Thoracic aorta (tissue), 2 donors: ENCODE measurements around the gene COL1A2. TPM values are rescaled to one million over a fixed set of nuclear protein-coding genes. Genes with fewer than 3 reads are reported as not detected.

Experiments used
- ATAC-seq: fragments of 150-250 bp; one replicate; pipeline ENCODE4 v1.8.0; 2017; ENCODE audit warnings: low read depth; ENCODE audit not compliant: insufficient number of reproducible peaks, low FRiP score
- DNase-seq: peaks from one replicate; pipeline ENCODE4 v3.0.0-alpha.2; 2020; ENCODE audit warnings: low spot score
- H3K27ac ChIP-seq, 2 donors: fragments of 200-600 bp; sonication (generic); 1 replicate in 1 of 2; 2 replicates in 1 of 2; pipeline ENCODE4 v1.5.1; 2016; ENCODE audit warnings: mild to moderate bottlenecking in 2 of 2, moderate library complexity in 2 of 2
- H3K27me3 ChIP-seq: fragments of 200-600 bp; sonication (generic); replicated peaks from 2 replicates; pipeline ENCODE4 v1.6.0; 2016; ENCODE audit warnings: mild to moderate bottlenecking; ENCODE audit not compliant: insufficient read depth
- H3K36me3 ChIP-seq: fragments of 200-600 bp; sonication (generic); one replicate; pipeline ENCODE4 v1.5.1; 2016
- H3K4me1 ChIP-seq, 2 donors: fragments of 200-600 bp; sonication (generic); 1 replicate in 1 of 2; 2 replicates in 1 of 2; pipeline versions ENCODE4 v1.5.1 to v1.6.0; 2016; ENCODE audit warnings: low read depth in 2 of 2, mild to moderate bottlenecking in 1 of 2; ENCODE audit not compliant: control insufficient read depth in 1 of 2
- H3K4me3 ChIP-seq: fragments of 200-600 bp; sonication (generic); 2 replicates; pipeline ENCODE4 v1.5.1; 2016; ENCODE audit warnings: mild to moderate bottlenecking
- H3K9me3 ChIP-seq: fragments of 200-600 bp; sonication (generic); 2 replicates; pipeline ENCODE4 v1.5.1; 2016
- CTCF ChIP-seq: fragments of 200-600 bp; sonication (generic); IDR thresholded peaks from one replicate; pipeline ENCODE4 v1.5.1; 2019; ENCODE audit warnings: antibody characterized with exemption
- total RNA-seq, 2 donors: library from RNA; depleted of rRNA; stranded (reverse); fragments of >200 nt; gene quantifications; one replicate each; pipeline versions ENCODE4 v1.1.0 to v1.2.3, GENCODE V29; 2016

The COL1A2 gene
- total RNA-seq, 2 donors from 2014 or later = 1,117 to 1,356 TPM

DNA sequence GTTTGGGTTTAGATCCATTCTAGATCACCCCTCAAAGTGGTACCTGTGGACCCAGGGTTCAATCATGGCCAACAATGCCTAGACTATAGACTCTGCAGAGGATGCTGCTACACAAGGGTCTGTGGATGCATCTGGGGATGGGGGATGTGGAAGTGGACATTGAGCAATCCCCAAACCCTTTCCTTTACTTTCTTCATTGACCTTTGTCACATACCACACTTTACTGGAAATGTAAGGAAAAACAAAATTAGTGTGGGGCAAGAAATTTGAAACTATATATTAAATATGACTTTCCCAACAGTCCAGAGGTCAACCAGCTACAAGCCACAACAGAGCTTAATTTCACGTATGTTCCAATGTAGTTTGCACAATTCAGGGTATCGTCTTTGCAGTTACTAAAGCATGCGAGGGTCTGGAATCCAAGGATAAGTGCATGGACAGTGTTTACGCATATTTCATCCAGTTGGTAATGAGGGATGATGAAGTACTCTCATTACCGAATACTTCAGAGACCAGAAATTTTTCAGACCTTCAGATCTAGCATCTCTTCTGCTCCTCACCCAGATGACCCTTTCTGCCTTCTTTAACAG is 81.7 kb downstream of the COL1A2 start:
- Histone ChIP-seq H3K36me3 (no peaks in the 10 kb centered on the region), H3K4me1 (no peaks in the 10 kb centered on the region), H3K27ac (no peak overlapping the region), H3K27me3 (no peaks in the 10 kb centered on the region), H3K4me3 (no peak overlapping the region), H3K9me3 (peaks cover 3% of the 10 kb centered on the region)
- DNase-seq = no peak
- ATAC-seq = no peak
- TF ChIP-seq CTCF = no peak

GRCh38 chr7:94477878-94478277 is 83.2 kb downstream of the COL1A2 start:
- Histone ChIP-seq H3K9me3 (no peaks in the 10 kb centered on the region), H3K36me3 (no peaks in the 10 kb centered on the region), H3K27me3 (no peaks in the 10 kb centered on the region), H3K4me3 (no peak overlapping the region), H3K4me1 (no peaks in the 10 kb centered on the region), H3K27ac (no peak overlapping the region)
- TF ChIP-seq CTCF = no peak
- no peak for ATAC-seq
- no peak for DNase-seq

DNA sequence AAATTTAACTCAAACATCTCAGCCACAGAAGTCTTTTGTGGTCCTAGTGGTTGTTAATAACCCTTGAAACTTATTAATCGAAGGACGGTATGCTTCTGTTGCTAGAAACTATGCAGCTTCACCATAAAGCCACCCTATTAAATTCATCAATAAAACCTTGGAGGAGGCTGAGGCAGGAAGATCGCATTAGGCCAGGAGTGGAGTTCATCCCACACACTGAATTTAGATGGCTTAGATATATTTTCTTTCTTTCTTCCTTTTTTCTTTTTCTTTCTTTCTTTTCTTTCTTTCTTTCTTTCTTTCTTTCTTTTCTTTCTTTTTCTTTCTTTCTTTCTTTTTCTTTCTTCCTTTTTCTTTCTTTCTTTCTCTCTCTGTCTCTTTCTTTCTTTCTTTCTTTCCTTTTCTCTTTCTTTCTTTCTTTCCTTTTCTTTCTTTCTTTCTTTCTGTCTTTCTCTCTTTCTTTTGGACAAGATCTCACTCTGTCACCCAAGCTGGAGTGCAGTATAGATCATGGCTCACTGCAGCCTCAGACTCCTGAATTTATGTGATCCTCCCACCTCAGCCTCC is 84.0 kb downstream of the COL1A2 start:
- Histone ChIP-seq H3K36me3 (no peaks in the 10 kb centered on the region), H3K27ac (no peak overlapping the region), H3K4me3 (no peak overlapping the region), H3K4me1 (no peaks in the 10 kb centered on the region), H3K9me3 (no peaks in the 10 kb centered on the region), H3K27me3 (no peaks in the 10 kb centered on the region)
- no peak for TF ChIP-seq CTCF
- ATAC-seq (no peak), DNase-seq (no peak)

Other genes with a start within 250 kb of the COL1A2 start
- 10 to 100 TPM; 12.3 to 21.0 TPM for gene CASD1, start 114.9 kb downstream of the COL1A2 start, total RNA-seq